B cell (primary cell): Measurements from ENCODE around the gene NTRK3. TPM values are rescaled to one million over a fixed set of nuclear protein-coding genes. Genes with fewer than 3 reads are reported as not detected.

ENCODE experiments used
- ATAC-seq: fragments of 200-7000 bp; cut with Tn5 transposase; one replicate; pipeline ENCODE4 v1.10.0; 2021; ENCODE audit warnings: low read depth, mild to moderate bottlenecking, moderate number of reproducible peaks, moderate library complexity
- CTCF ChIA-PET: fragments of 350-600 bp; sonication (Branson Sonifier 250); formaldehyde crosslinking; loops from one replicate; lab custom pipeline; 2021; ENCODE audit warnings: antibody characterized with exemption, inconsistent platforms; lab: Charles Lee
- POLR2A ChIA-PET: fragments of 350-600 bp; sonication (Branson Sonifier 250); formaldehyde crosslinking; loops from one replicate; lab custom pipeline; 2021; ENCODE audit warnings: antibody characterized with exemption; lab: Charles Lee
- DNase-seq: peaks from one replicate; pipeline ENCODE4 v3.0.0; 2013
- H2AFZ ChIP-seq: 2 replicates; pipeline ENCODE4 v1.6.1; 2012; ENCODE audit warnings: mild to moderate bottlenecking, low read depth, low read length; ENCODE audit not compliant: insufficient read depth, poor library complexity, severe bottlenecking
- H3K27ac ChIP-seq, 2 donors: 1 replicate in 1 of 2; 2 replicates in 1 of 2; pipeline ENCODE4 v1.5.1; 2012 to 2013; ENCODE audit warnings: low read length in 2 of 2, mild to moderate bottlenecking in 2 of 2, moderate library complexity in 1 of 2
- H3K27me3 ChIP-seq, 4 experiments: fragments of 200-600 bp in 1 of 4; sonication (generic) in 1 of 4; replicated peaks in 1 of 4; 1 replicate in 2 of 4; 2 replicates in 2 of 4; pipeline versions ENCODE4 v1.6.1 to v1.7.0; 2013 to 2016; ENCODE audit warnings: low read length in 3 of 4, mild to moderate bottlenecking in 2 of 4, mixed read lengths in 1 of 4, moderate library complexity in 1 of 4; ENCODE audit not compliant: insufficient read depth in 4 of 4, control insufficient read depth in 3 of 4; ENCODE audit errors: control extremely low read depth in 1 of 4
- H3K36me3 ChIP-seq, 2 experiments: replicated peaks in 1 of 2; 1 replicate in 1 of 2; 2 replicates in 1 of 2; pipeline versions ENCODE4 v1.6.1 to v1.7.1; 2013; ENCODE audit warnings: low read length in 1 of 2; ENCODE audit not compliant: insufficient read depth in 2 of 2, control insufficient read depth in 1 of 2; ENCODE audit errors: control extremely low read depth in 1 of 2, extremely low read depth in 1 of 2
- H3K4me1 ChIP-seq, 2 donors: fragments of 200-600 bp in 1 of 2; sonication (generic) in 1 of 2; 1 replicate in 1 of 2; 2 replicates in 1 of 2; pipeline versions ENCODE4 v1.5.1 to v1.6.1; 2013 to 2017; ENCODE audit warnings: low read length in 2 of 2; ENCODE audit not compliant: control insufficient read depth in 2 of 2, insufficient read depth in 2 of 2
- H3K4me2 ChIP-seq: replicated peaks from 2 replicates; pipeline ENCODE3; 2012; ENCODE audit warnings: mild to moderate bottlenecking, low read depth, low read length; ENCODE audit not compliant: poor library complexity, severe bottlenecking
- H3K4me3 ChIP-seq, 5 experiments: fragments of 200-600 bp in 1 of 5; sonication (generic) in 1 of 5; 1 replicate in 3 of 5; 2 replicates in 2 of 5; pipeline versions ENCODE4 v1.5.1 to v1.7.0; 2011 to 2016; ENCODE audit warnings: low read length in 4 of 5, mild to moderate bottlenecking in 4 of 5, low read depth in 2 of 5, control low read depth in 1 of 5, moderate library complexity in 1 of 5; ENCODE audit not compliant: insufficient read depth in 1 of 5; ENCODE audit errors: control extremely low read depth in 1 of 5, extremely low read depth in 1 of 5
- H3K79me2 ChIP-seq: fragments of 200-600 bp; sonication (generic); one replicate; pipeline ENCODE4 v1.6.0; 2016; ENCODE audit warnings: low read length; ENCODE audit not compliant: control insufficient read depth, insufficient read depth
- H3K9ac ChIP-seq: fragments of 200-600 bp; sonication (generic); 2 replicates; pipeline ENCODE4 v1.6.1; 2017; ENCODE audit warnings: mild to moderate bottlenecking, low read length, moderate library complexity
- H3K9me3 ChIP-seq, 3 donors: one replicate each; pipeline versions ENCODE4 v1.6.1 to v1.7.1; 2013; ENCODE audit warnings: low read length in 2 of 3; ENCODE audit not compliant: control insufficient read depth in 2 of 3, insufficient read depth in 1 of 3; ENCODE audit errors: control extremely low read depth in 1 of 3
- H4K20me1 ChIP-seq: 2 replicates; pipeline ENCODE4 v1.6.0; 2012; ENCODE audit warnings: mild to moderate bottlenecking, low read length; ENCODE audit not compliant: insufficient read depth, control insufficient read depth, poor library complexity, severe bottlenecking
- H3K27ac Mint-ChIP-seq: one replicate; pipeline ENCODE4 v1.8.0; 2021; ENCODE audit warnings: mixed read lengths
- H3K27me3 Mint-ChIP-seq: one replicate; pipeline ENCODE4 v1.8.0; 2021; ENCODE audit warnings: mixed read lengths
- H3K4me1 Mint-ChIP-seq: one replicate; pipeline ENCODE4 v1.8.0; 2021; ENCODE audit warnings: mixed read lengths
- H3K4me3 Mint-ChIP-seq: one replicate; pipeline ENCODE4 v1.8.0; 2021; ENCODE audit warnings: mixed read lengths
- H3K9me3 Mint-ChIP-seq: one replicate; pipeline ENCODE4 v1.8.0; 2022; ENCODE audit warnings: mixed read lengths; ENCODE audit not compliant: insufficient read depth
- CTCF ChIP-seq: fragments of 200-600 bp; IDR thresholded peaks from one replicate; pipeline ENCODE4 v1.8.0; 2022; ENCODE audit warnings: antibody characterized with exemption, mild to moderate bottlenecking
- EZH2 ChIP-seq: IDR thresholded peaks from 2 replicates; pipeline ENCODE4 v1.6.1; 2012; ENCODE audit warnings: borderline replicate concordance, low read depth, mild to moderate bottlenecking, moderate library complexity, low read length; ENCODE audit not compliant: insufficient read depth, poor library complexity, severe bottlenecking
- WGBS: methylation state at CpG from one replicate; pipeline ENCODE4 v1.1.5; 2013; ENCODE audit warnings: missing lambda C conversion rate; ENCODE audit not compliant: insufficient coverage; 5-methylcytosine and 5-hydroxymethylcytosine counted together
- intact Hi-C: fragments of 100-400 bp; cut with micrococcal nuclease; formaldehyde crosslinking; loops from one replicate; pipeline ENCODE4 v1.10.0; 2022
- polyA plus RNA-seq: library from polyadenylated mRNA; depleted of rRNA; stranded (reverse); fragments of >200 nt; gene quantifications from 2 replicates; pipeline ENCODE4 v1.2.3, GENCODE V29; 2012
- total RNA-seq, 2 donors: library from RNA; stranded (reverse); fragments of 120-200 nt in 1 of 2; gene quantifications; 1 replicate in 1 of 2; 2 replicates in 1 of 2; pipeline versions ENCODE4 v1.2.3 to v1.2.4, GENCODE V29; 2013 to 2022

The NTRK3 gene
- total and polyA plus RNA-seq, 2 donors (not counting 1 experiment from before 2014, with no cell fraction given), result not detected

- ChIA-PET CTCF (no interaction called here), POLR2A (no interaction called here)
- no peaks in the 10 kb centered on the region for H3K27me3 ChIP-seq
- no peaks in the 10 kb centered on the region for H3K79me2 ChIP-seq
- Mint-ChIP-seq H3K4me1 (no peaks in the 10 kb centered on the region), H3K27me3 (peaks cover 4% of the 10 kb centered on the region), H3K9me3 (no peaks in the 10 kb centered on the region), H3K4me3 (no peak overlapping the region), H3K27ac (no peak overlapping the region)
- no peak overlapping the region for H3K27ac ChIP-seq
- no peaks in the 10 kb centered on the region for H3K36me3 ChIP-seq
- intact Hi-C loops, result no loop called here
- TF ChIP-seq EZH2 (no peak), CTCF (no peak)
- no peak overlapping the region for H3K4me3 ChIP-seq
- no peak overlapping the region for H3K9ac ChIP-seq
- no peaks in the 10 kb centered on the region for H3K4me1 ChIP-seq
- peaks cover 0 to 4% (median 0%) of the 10 kb centered on the region in 3 donors for H3K9me3 ChIP-seq
- DNase-seq (no peak), ATAC-seq (no peak)
- H3K4me2 ChIP-seq, result no peak overlapping the region
- WGBS, result 74% methylated on average over 3 of the region's 3 CpGs
- H2AFZ ChIP-seq, result no peak overlapping the region
- H4K20me1 ChIP-seq, result no peaks in the 10 kb centered on the region
Measured at GRCh38 chr15:88080616-88081015, 175.9 kb downstream of the NTRK3 start.

GRCh38 chr15:88077296-88078020, 179.1 kb downstream of the NTRK3 start:
- Histone ChIP-seq H3K9ac (no peak overlapping the region), H4K20me1 (no peaks in the 10 kb centered on the region), H3K79me2 (no peaks in the 10 kb centered on the region), H3K4me1 (no peaks in the 10 kb centered on the region), H3K9me3 (peaks cover 0 to 4% (median 0%) of the 10 kb centered on the region in 3 donors), H3K27ac (no peak overlapping the region), H3K4me3 (no peak overlapping the region), H3K27me3 (no peaks in the 10 kb centered on the region), H2AFZ (no peak overlapping the region), H3K4me2 (no peak overlapping the region), H3K36me3 (no peaks in the 10 kb centered on the region)
- H3K4me3 Mint-ChIP-seq, result no peak overlapping the region
- H3K27ac Mint-ChIP-seq, result no peak overlapping the region
- ATAC-seq (no peak), DNase-seq (no peak)
- no peaks in the 10 kb centered on the region for H3K9me3 Mint-ChIP-seq
- TF ChIP-seq CTCF, result no peak
- no peak for TF ChIP-seq EZH2
- H3K4me1 Mint-ChIP-seq, result no peaks in the 10 kb centered on the region
- CTCF ChIA-PET, result interaction anchor here (0.5 kb wide), 1 partner anchor 29 kb away, joined by 3 read pairs; no protein-coding TSS in a partner anchor
- peaks cover 3% of the 10 kb centered on the region for H3K27me3 Mint-ChIP-seq
- intact Hi-C loops, result no loop called here
- 75% methylated on average over 3 of the region's 12 CpGs for WGBS
- POLR2A ChIA-PET, result no interaction called here
